SK-N-SH (cell line): ENCODE data around the gene PLIN1. TPM values are rescaled to one million over a fixed set of nuclear protein-coding genes. Genes with fewer than 3 reads are reported as not detected.

Experiments
- CTCF ChIA-PET: fragments of 300-600, 350-600 bp; formaldehyde crosslinking; extraction: SDS; loops from one replicate; lab custom pipeline; 2021; lab: Yijun Ruan, JAX
- POLR2A ChIA-PET: fragments of 350-600 bp; sonication (Branson Sonifier 250); formaldehyde crosslinking; extraction: SDS; loops from one replicate; lab custom pipeline; 2020; ENCODE audit warnings: antibody characterized with exemption, inconsistent platforms; lab: Yijun Ruan, JAX
- DNase-seq: peaks from one replicate; pipeline ENCODE4 v3.0.0; 2012
- H2AFZ ChIP-seq: fragments of 200-600 bp; sonication (generic); 2 replicates; pipeline ENCODE4 v1.8.1; 2016; ENCODE audit warnings: antibody characterized with exemption, mild to moderate bottlenecking, low read depth
- H3F3A ChIP-seq: fragments of 200-600 bp; sonication (generic); replicated peaks from 2 replicates; pipeline ENCODE3; 2016; ENCODE audit warnings: antibody characterized with exemption, mild to moderate bottlenecking; ENCODE audit not compliant: insufficient read depth
- H3K27ac ChIP-seq, 2 experiments: fragments of 200-500 bp in 1 of 2; fragments of 200-600 bp in 1 of 2; sonication (Bioruptor generic) in 1 of 2; sonication (generic), shearing (Covaris generic) in 1 of 2; 2 replicates each; pipeline versions ENCODE4 v1.5.1 to v1.6.1; 2014 to 2016; ENCODE audit warnings: low read depth in 2 of 2, inconsistent platforms in 1 of 2, low read length in 1 of 2, mild to moderate bottlenecking in 1 of 2, mixed read lengths in 1 of 2
- H3K27me3 ChIP-seq: fragments of 200-600 bp; sonication (generic), shearing (Covaris generic); 2 replicates; pipeline ENCODE4 v1.6.1; 2016; ENCODE audit warnings: mixed run types; ENCODE audit not compliant: insufficient read depth
- H3K36me3 ChIP-seq, 2 experiments: fragments of 200-500 bp in 1 of 2; fragments of 200-600 bp in 1 of 2; sonication (Bioruptor generic) in 1 of 2; sonication (generic) in 1 of 2; replicated peaks in 1 of 2; 2 replicates each; pipeline versions ENCODE3 to v1.5.1; 2014 to 2016; ENCODE audit warnings: low read length in 1 of 2, mild to moderate bottlenecking in 1 of 2; ENCODE audit not compliant: insufficient read depth in 2 of 2, control insufficient read depth in 1 of 2
- H3K4me1 ChIP-seq, 2 experiments: fragments of 200-500 bp in 1 of 2; fragments of 200-600 bp in 1 of 2; sonication (Bioruptor generic) in 1 of 2; sonication (generic), shearing (Covaris generic) in 1 of 2; 2 replicates each; pipeline versions ENCODE4 v1.5.1 to v1.6.1; 2014 to 2016; ENCODE audit warnings: low read depth in 1 of 2, low read length in 1 of 2, mixed run types in 1 of 2; ENCODE audit not compliant: insufficient read depth in 2 of 2, control insufficient read depth in 1 of 2
- H3K4me2 ChIP-seq: fragments of 200-600 bp; sonication (generic), shearing (Covaris generic); 2 replicates; pipeline ENCODE4 v1.6.1; 2017; ENCODE audit warnings: mixed run types
- H3K4me3 ChIP-seq, 2 experiments: fragments of 200-500 bp in 1 of 2; fragments of 200-600 bp in 1 of 2; sonication (Bioruptor generic) in 1 of 2; sonication (generic), shearing (Covaris generic) in 1 of 2; 2 replicates each; pipeline versions ENCODE4 v1.5.1 to v1.8.1; 2014 to 2016; ENCODE audit warnings: low read depth in 2 of 2, inconsistent platforms in 1 of 2, low read length in 1 of 2, mild to moderate bottlenecking in 1 of 2, mixed read lengths in 1 of 2, moderate library complexity in 1 of 2
- H3K79me2 ChIP-seq: fragments of 200-600 bp; sonication (generic); 2 replicates; pipeline ENCODE4 v1.8.1; 2017; ENCODE audit warnings: mild to moderate bottlenecking; ENCODE audit not compliant: insufficient read depth
- H3K9ac ChIP-seq: fragments of 200-600 bp; sonication (generic); 2 replicates; pipeline ENCODE4 v1.6.1; 2017; ENCODE audit warnings: mixed run types
- H3K9me2 ChIP-seq: fragments of 200-600 bp; sonication (generic); 2 replicates; pipeline ENCODE4 v1.6.1; 2017; ENCODE audit warnings: mixed run types
- H3K9me3 ChIP-seq: fragments of 200-600 bp; sonication (generic); 2 replicates; pipeline ENCODE4 v1.6.1; 2017; ENCODE audit warnings: mixed run types, mild to moderate bottlenecking, moderate library complexity
- H4K20me1 ChIP-seq: fragments of 200-600 bp; sonication (generic); 2 replicates; pipeline ENCODE4 v1.6.1; 2017; ENCODE audit warnings: mild to moderate bottlenecking, mixed run types; ENCODE audit not compliant: insufficient read depth
- GABPA ChIP-seq: IDR thresholded peaks from 2 replicates; pipeline ENCODE4 v1.4.0; 2012; ENCODE audit warnings: low read depth, mild to moderate bottlenecking
- MAX ChIP-seq: IDR thresholded peaks from 2 replicates; pipeline ENCODE4 v1.4.0; 2012; ENCODE audit warnings: low read depth
- MEF2A ChIP-seq: IDR thresholded peaks from 2 replicates; pipeline ENCODE4 v1.4.0; 2012; ENCODE audit warnings: low read depth, borderline replicate concordance
- RAD21 ChIP-seq: IDR thresholded peaks from 2 replicates; pipeline ENCODE4 v1.6.1; 2012; ENCODE audit warnings: mild to moderate bottlenecking, low read length
- SMC3 ChIP-seq: IDR thresholded peaks from 2 replicates; pipeline ENCODE4 v1.6.1; 2012; ENCODE audit warnings: low read depth, low read length, improper control_type of control experiment
- TCF12 ChIP-seq: IDR thresholded peaks from 2 replicates; pipeline ENCODE4 v1.4.0; 2012
- USF1 ChIP-seq: IDR thresholded peaks from 2 replicates; pipeline ENCODE4 v1.4.0; 2012; ENCODE audit warnings: low read depth, borderline replicate concordance
- USF2 ChIP-seq: fragments of 150-350 bp; IDR thresholded peaks from 2 replicates; pipeline ENCODE4 v1.6.1; 2017; ENCODE audit warnings: antibody characterized with exemption, low read length, low read depth, borderline replicate concordance
- YY1 ChIP-seq: IDR thresholded peaks from 2 replicates; pipeline ENCODE4 v1.4.0; 2012; ENCODE audit warnings: low read depth, mild to moderate bottlenecking
- ZBTB33 ChIP-seq: IDR thresholded peaks from 2 replicates; pipeline ENCODE4 v1.4.0; 2012; ENCODE audit warnings: low read depth, borderline replicate concordance
- WGBS: methylation state at CpG from one replicate; pipeline ENCODE4 v1.1.6; 2017; ENCODE audit warnings: low lambda C conversion rate; 5-methylcytosine and 5-hydroxymethylcytosine counted together
- polyA plus RNA-seq, 3 experiments: library from polyadenylated mRNA; depleted of rRNA; stranded (reverse); fragments of >200 nt; gene quantifications; 2 replicates each; pipeline ENCODE4 v1.2.3, GENCODE V29; 2012

The PLIN1 gene
- polyA plus RNA-seq, 1 of the 3 experiments (the other 2 are of a cell fraction): 0.08 TPM

GRCh38 chr15:89667706-89667960, 11.5 kb downstream of the PLIN1 start:
- no peak overlapping the region for H3K9ac ChIP-seq
- POLR2A ChIA-PET: no interaction called here
- no peak overlapping the region for H3K4me2 ChIP-seq
- H3F3A ChIP-seq: peaks cover 15% of the 10 kb centered on the region
- no peak overlapping the region for H3K4me3 ChIP-seq
- no peaks in the 10 kb centered on the region for H3K9me3 ChIP-seq
- CTCF ChIA-PET: interaction anchor here (1.7 kb wide), 1 partner anchor 20 kb away, joined by 8 read pairs; no protein-coding TSS in a partner anchor
- H3K79me2 ChIP-seq: no peaks in the 10 kb centered on the region
- H3K9me2 ChIP-seq: no peaks in the 10 kb centered on the region
- DNase-seq: no peak
- no peaks in the 10 kb centered on the region for H3K27me3 ChIP-seq
- no peak for TF ChIP-seq USF1
- TF ChIP-seq SMC3: no peak
- TF ChIP-seq RAD21: no peak
- TF ChIP-seq MAX: no peak
- no peak for TF ChIP-seq GABPA
- no peak for TF ChIP-seq MEF2A
- TF ChIP-seq USF2: no peak
- TF ChIP-seq ZBTB33: no peak
- WGBS: 98% methylated on average over 6 of the region's 7 CpGs
- no peaks in the 10 kb centered on the region for H3K36me3 ChIP-seq
- H4K20me1 ChIP-seq: no peaks in the 10 kb centered on the region
- no peak overlapping the region for H2AFZ ChIP-seq
- no peak overlapping the region for H3K27ac ChIP-seq
- peaks cover 7 to 25% of the 10 kb centered on the region in 2 experiments; a peak in 3 of 4 replicates for H3K4me1 ChIP-seq

GRCh38 chr15:89666858-89667705, 12.1 kb downstream of the PLIN1 start:
- Histone ChIP-seq H3K27ac (no peak overlapping the region), H3K4me3 (no peak overlapping the region), H3K9me2 (no peaks in the 10 kb centered on the region), H2AFZ (no peak overlapping the region), H3K4me2 (no peak overlapping the region), H3K79me2 (no peaks in the 10 kb centered on the region), H3K36me3 (no peaks in the 10 kb centered on the region), H3K4me1 (peaks cover 12 to 22% of the 10 kb centered on the region in 2 experiments; a peak in 3 of 4 replicates), H3K27me3 (no peaks in the 10 kb centered on the region), H3K9ac (no peak overlapping the region), H3K9me3 (no peaks in the 10 kb centered on the region), H4K20me1 (no peaks in the 10 kb centered on the region), H3F3A (peaks cover 20% of the 10 kb centered on the region)
- no peak for TF ChIP-seq YY1
- no peak for TF ChIP-seq TCF12
- ChIA-PET CTCF (no interaction called here), POLR2A (interaction anchor here (1.2 kb wide), 1 partner anchor 13 kb away, joined by 4 read pairs; no protein-coding TSS in a partner anchor)
- no peak for DNase-seq
- WGBS: 82% methylated on average over 12 of the region's 13 CpGs
